Cardiac muscle cell (in vitro differentiated cells and primary cell): ENCODE results near the gene ABL2. TPM values are rescaled to one million over a fixed set of nuclear protein-coding genes. Genes with fewer than 3 reads are reported as not detected.

Experiments
- DNase-seq, 2 donors: peaks; one replicate each; pipeline versions ENCODE4 v3.0.0 to v3.0.0-alpha.2; 2010 to 2017; ENCODE audit warnings: low read depth in 1 of 2, low spot score in 1 of 2
- H3K27ac ChIP-seq: fragments of 200-600 bp; sonication (generic); 2 replicates; pipeline ENCODE4 v1.5.1; 2016
- H3K27me3 ChIP-seq: fragments of 200-600 bp; sonication (generic); 2 replicates; pipeline ENCODE4 v1.6.0; 2016; ENCODE audit warnings: control low read depth
- H3K36me3 ChIP-seq: fragments of 200-600 bp; sonication (generic); 2 replicates; pipeline ENCODE4 v1.5.1; 2016; ENCODE audit warnings: control low read depth
- H3K4me1 ChIP-seq: fragments of 200-600 bp; sonication (generic); 2 replicates; pipeline ENCODE4 v1.8.1; 2017; ENCODE audit warnings: low read depth, mild to moderate bottlenecking, mixed run types
- H3K4me3 ChIP-seq: fragments of 200-600 bp; sonication (generic); 2 replicates; pipeline ENCODE4 v1.5.1; 2016; ENCODE audit warnings: mild to moderate bottlenecking
- H3K9me3 ChIP-seq: fragments of 200-600 bp; sonication (generic); 2 replicates; pipeline ENCODE4 v1.5.1; 2017; ENCODE audit warnings: low read depth, mild to moderate bottlenecking, control low read depth
- polyA plus RNA-seq: library from polyadenylated mRNA; unstranded; fragments of >200 nt; fragmentation: Nextera tagmentation; extraction: Ambion mirVana; gene quantifications from 2 replicates; pipeline ENCODE4 v1.2.1, GENCODE V29; 2016
- total RNA-seq: library from RNA; depleted of rRNA; stranded (reverse); fragments of >200 nt; gene quantifications from 2 replicates; pipeline ENCODE4 v1.2.3, GENCODE V29; 2016
- TF ChIP-seq, protein P1 (sequence below): IDR thresholded peaks from 2 replicates; pipeline ENCODE4 v1.5.1; 2012; ENCODE audit warnings: low read depth, mild to moderate bottlenecking, low read length

The ABL2 gene
- total and polyA plus RNA-seq, 2 experiments from 2014 or later: 6.9 to 13.5 TPM

- Histone ChIP-seq H3K36me3 (no peaks in the 10 kb centered on the region), H3K9me3 (no peaks in the 10 kb centered on the region), H3K27ac (no peak overlapping the region), H3K4me3 (no peak overlapping the region), H3K4me1 (peaks cover 17% of the 10 kb centered on the region), H3K27me3 (no peaks in the 10 kb centered on the region)
- DNase-seq: peak in 1 of 2 donors; percentile 13
- TF ChIP-seq, protein P1, sequence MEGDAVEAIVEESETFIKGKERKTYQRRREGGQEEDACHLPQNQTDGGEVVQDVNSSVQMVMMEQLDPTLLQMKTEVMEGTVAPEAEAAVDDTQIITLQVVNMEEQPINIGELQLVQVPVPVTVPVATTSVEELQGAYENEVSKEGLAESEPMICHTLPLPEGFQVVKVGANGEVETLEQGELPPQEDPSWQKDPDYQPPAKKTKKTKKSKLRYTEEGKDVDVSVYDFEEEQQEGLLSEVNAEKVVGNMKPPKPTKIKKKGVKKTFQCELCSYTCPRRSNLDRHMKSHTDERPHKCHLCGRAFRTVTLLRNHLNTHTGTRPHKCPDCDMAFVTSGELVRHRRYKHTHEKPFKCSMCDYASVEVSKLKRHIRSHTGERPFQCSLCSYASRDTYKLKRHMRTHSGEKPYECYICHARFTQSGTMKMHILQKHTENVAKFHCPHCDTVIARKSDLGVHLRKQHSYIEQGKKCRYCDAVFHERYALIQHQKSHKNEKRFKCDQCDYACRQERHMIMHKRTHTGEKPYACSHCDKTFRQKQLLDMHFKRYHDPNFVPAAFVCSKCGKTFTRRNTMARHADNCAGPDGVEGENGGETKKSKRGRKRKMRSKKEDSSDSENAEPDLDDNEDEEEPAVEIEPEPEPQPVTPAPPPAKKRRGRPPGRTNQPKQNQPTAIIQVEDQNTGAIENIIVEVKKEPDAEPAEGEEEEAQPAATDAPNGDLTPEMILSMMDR: no peak
Measured at GRCh38 chr1:179208681-179209477, 20.6 kb downstream of the ABL2 start.

GRCh38 chr1:179206812-179207211 lies 22.7 kb downstream of the ABL2 start:
- H3K36me3 ChIP-seq: no peaks in the 10 kb centered on the region
- TF ChIP-seq, protein P1: no peak
- H3K27me3 ChIP-seq: no peaks in the 10 kb centered on the region
- no peaks in the 10 kb centered on the region for H3K9me3 ChIP-seq
- DNase-seq: peak in 1 of 2 donors; percentile 9
- H3K4me3 ChIP-seq: no peak overlapping the region
- peaks cover 17% of the 10 kb centered on the region for H3K4me1 ChIP-seq
- no peak overlapping the region for H3K27ac ChIP-seq

GRCh38 chr1:179205284-179205683 lies 24.2 kb downstream of the ABL2 start:
- H3K9me3 ChIP-seq: no peaks in the 10 kb centered on the region
- no peak overlapping the region for H3K27ac ChIP-seq
- H3K27me3 ChIP-seq: no peaks in the 10 kb centered on the region
- peaks cover 17% of the 10 kb centered on the region for H3K4me1 ChIP-seq
- no peak for DNase-seq
- H3K4me3 ChIP-seq: no peak overlapping the region
- TF ChIP-seq, protein P1: no peak
- H3K36me3 ChIP-seq: no peaks in the 10 kb centered on the region

GRCh38 chr1:179202161-179202560 lies 27.3 kb downstream of the ABL2 start:
- Histone ChIP-seq H3K9me3 (no peaks in the 10 kb centered on the region), H3K4me3 (no peak overlapping the region), H3K36me3 (no peaks in the 10 kb centered on the region), H3K27me3 (no peaks in the 10 kb centered on the region), H3K4me1 (peaks cover 9% of the 10 kb centered on the region), H3K27ac (no peak overlapping the region)
- TF ChIP-seq, protein P1: no peak
- no peak for DNase-seq

DNA sequence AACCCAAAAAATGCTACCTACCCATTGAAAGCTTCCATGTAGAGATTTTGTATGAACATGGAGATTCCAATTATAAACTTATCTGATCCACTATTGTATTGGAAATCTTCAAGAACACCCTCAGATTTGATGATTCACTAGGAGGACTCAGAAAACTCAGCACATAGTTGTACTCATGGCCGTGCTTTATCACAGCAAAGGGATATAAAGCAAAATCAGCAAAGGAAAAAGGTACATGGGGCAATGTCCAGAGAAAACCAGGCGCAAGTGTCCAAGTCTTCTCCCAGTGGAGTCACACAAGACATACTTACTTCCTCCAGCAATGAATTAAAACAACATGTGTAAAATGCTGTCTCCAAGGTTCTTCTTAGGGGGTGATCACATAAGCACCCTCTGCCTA lies 28.9 kb downstream of the ABL2 start:
- Histone ChIP-seq H3K27me3 (no peaks in the 10 kb centered on the region), H3K4me3 (no peak overlapping the region), H3K4me1 (peaks cover 5% of the 10 kb centered on the region), H3K36me3 (no peaks in the 10 kb centered on the region), H3K27ac (no peak overlapping the region), H3K9me3 (no peaks in the 10 kb centered on the region)
- TF ChIP-seq, protein P1: no peak
- DNase-seq: no peak
